DLD1 (cell line): Measurements from ENCODE around the gene SNRPD3.
"Not testable (repeated sequence)": the region's sequence is repeated elsewhere in the genome, so short reads cannot be mapped to it uniquely, and the experiment has no call there.

Experiments used
- in situ Hi-C: cut with HindIII; loops from 2 replicates; pipeline ENCODE4 v1.10.0; 2017; ENCODE audit warnings: low sequenced_read_pairs

Gene SNRPD3

DNA sequence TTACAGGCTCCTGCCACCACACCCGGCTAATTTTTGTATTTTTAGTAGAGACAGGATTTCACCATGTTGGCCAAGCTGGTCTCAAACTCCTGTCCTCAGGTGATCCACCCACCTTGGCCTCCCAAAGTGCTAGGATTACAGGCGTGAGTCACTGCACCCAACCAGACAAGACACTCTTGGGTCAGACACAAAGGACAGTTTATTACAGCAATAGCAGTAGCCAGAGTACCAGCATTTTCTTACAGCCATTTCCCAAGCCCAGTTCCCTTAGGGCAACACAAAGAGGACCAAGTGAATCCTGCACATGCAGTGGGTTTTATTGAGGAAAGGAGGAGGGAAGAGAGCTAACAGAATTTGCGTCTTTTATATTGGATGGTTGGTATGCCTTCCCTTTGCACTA lies 24.8 kb upstream of the SNRPD3 start:
- in situ Hi-C loops: not testable (repeated sequence)

DNA sequence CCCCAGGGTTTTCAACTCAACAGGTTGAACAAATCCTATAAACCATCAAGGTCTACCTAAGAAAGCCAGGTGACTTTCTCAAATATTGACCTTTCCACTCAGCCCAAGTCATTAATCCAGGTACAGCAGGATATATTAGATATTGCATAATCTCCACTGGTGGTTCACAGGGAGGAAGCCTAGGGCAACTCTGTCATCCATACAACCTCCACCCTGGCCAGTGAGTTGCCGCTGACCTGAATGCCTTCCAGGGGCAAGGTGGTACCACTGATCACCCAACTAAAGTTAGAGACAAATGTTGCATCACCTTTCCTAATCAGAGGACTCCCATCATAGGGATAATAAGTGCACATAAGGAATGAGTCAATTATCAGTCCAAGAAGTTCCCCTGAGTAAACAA lies 23.7 kb upstream of the SNRPD3 start:
- in situ Hi-C loops: no loop called here

DNA sequence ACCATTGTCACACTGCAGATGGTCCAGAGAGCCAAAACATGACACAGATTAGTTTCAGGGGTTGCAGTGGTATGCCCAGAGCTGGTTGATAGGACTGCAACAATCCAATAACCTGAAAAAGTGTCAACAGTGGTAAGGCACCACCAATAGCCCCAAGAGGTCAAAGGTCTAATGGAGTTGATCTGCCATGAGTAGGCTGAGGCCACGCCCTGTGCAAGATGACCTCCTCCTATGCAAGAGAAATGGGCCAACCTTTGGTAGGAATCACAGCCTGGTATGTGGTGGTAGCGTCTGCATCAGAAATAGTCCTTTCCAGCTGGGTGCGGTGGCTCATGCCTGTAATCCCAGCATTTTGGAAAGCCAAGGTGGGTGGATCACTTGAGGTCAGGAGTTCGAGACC lies 20.5 kb upstream of the SNRPD3 start:
- in situ Hi-C loops: no loop called here

DNA sequence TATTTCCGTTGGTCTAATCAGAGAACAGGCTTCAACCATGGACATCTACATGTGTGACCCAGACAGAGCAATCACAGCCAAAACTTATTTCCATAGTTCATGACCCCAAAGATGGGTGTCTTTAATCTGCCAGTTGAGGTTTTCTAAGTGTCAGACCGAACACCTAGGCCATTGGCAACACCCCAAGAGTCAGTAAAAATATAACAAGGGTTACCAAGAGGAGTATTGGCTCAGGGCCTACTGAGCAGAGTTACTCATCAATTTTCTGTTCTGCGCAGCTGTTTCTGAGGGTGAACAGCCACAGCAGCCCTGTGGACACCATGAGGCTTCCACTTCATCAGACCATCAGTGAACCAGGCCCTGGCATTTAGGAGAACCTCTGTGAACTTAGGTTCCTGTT lies 19.7 kb upstream of the SNRPD3 start:
- in situ Hi-C loops: no loop called here

DNA sequence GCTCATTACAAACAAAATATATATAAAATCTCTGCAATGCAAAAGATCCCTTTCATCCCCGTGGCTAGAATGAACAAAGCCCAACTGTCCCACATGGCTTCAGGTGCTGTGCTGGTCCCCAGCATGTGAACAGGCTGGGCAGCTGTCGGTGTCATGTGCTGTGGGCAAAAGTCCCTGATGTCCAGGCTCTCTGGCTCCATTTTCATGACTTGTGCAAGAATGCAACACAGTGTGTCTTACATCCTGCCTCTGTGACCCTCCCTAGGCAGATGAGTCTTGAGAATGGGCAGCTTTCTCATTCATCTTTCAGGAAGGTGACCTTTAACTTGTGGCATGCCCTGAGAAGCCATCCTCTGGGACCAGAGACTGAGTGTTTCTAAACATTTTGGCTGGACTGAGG lies 15.3 kb upstream of the SNRPD3 start:
- in situ Hi-C loops: no loop called here

DNA sequence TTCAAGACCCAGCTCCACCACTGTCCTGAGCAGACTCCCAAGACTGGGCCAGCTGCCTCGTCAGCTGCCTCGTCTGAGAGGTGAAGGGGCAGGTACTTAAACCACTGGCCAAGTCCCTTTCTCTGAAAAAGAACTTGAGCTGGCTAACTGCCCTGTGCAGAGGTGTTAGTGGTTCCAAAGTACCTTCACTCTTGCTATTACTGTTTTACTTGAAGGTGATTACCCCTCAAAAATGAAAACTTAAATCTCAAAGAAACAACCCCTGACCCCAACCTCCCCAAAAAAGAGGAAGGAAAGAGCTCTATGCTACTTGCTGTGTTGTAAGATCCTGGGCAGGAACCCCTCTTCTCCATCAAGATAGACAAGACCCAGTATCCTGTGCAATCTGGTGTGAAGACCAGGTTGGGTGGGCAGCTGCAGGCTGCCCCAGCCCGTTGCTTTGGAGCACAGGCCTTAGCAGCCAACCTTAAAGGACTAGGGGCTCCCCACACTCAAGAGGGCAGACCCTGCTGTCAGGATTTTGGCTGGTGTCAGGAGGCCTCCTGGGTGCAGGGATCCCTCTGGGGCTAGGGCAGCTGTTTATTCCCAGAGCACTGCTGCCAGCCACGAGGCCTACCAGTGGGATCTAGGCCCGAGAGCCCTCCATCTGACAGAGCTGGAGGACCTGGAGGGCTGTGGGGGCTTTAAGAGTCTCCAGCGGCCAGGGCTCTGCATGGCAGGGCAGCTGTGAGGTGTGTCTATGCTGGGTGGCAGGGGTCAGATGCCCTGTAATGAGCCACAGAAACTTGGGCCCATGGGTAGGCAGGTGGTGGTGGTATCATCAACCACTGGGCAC lies 13.9 kb upstream of the SNRPD3 start:
- in situ Hi-C loops: no loop called here

DNA sequence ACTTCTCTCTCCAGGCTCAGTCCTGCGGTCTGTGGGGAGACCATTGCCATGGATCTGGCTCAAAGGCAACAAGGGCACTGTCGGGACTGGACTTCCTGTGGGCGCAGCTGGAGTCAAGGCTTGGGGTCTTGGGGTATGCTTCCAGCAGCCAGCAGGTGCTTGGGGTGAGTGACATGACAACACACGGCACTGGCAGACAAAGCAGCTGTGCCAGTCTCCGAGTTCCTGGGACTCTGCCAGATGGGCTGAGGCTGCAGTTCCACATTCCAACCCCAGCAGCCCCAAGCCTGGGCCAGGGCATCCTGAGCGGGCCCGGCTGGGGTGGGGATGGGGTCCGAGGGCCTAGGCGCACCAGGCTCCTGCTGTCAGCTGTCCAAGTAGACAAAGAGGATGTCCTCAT lies 13.2 kb upstream of the SNRPD3 start:
- in situ Hi-C loops: no loop called here

DNA sequence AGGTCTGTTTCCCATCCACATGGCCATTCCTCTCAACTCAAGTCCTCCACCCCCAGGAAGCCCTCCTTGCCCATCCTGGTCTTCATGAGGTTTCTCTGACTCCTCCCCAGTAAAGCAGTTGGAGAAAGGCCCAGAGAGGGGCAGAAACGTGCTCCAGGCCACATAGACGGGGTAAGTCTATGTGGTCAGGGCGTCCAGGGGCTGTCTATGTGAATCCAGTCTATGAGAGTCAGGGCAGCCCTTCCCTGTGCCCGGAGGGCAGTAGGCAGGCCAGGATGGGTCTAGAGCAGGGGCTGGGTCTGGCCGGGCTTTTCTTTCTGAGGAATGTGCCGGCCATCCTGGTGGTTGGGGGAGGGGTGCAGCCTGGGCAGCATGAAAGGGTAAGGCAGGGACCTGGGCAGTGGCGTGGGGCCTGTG lies 12.6 kb upstream of the SNRPD3 start:
- in situ Hi-C loops: no loop called here

DNA sequence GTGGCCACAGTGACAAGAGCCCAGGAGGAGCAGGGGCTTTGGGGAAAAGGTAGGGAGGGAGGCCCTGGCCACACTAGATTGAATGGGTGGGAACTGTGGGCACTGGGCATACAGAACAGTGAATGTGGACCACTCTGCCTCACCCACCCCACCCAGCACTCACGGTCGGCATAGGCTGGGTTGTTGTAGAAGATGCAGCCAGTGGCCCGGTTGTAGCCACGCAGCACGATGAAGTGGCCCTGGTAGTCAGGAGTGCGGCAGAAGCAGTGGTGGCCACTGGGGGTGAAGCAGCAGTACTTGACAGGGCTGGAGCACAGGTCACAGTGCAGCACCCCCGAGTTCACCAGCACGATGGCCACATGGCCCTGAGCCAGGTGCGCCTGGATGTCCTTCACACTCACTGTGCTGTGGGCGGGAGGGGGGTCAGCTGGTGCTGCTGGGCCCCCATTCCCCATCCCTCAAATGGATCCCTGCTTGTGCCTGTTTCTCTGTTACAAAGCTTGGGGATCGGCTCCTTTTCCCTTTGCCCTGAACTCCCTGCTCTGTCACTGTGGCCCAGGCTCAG lies 12.0 kb upstream of the SNRPD3 start:
- in situ Hi-C loops: no loop called here

DNA sequence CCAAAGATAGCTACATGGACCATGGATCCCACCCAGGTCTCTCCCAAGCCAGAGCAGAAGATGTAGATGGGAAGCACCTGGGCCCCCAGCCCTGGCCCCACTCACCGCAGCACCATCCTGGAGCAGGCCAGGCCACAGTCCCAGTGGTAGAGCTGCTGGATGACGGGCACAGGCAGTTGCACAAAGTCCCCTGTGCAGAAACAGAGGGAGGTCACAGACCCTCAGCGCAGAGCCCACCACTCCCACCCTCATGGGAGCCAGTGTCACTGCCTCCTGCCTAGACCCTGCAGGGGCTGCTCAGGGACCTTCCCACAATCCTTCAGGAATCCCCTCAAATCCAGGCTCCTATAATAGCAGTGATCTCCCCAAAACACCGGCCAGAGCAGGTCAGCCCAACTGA lies 7.0 kb upstream of the SNRPD3 start:
- in situ Hi-C loops: no loop called here

DNA sequence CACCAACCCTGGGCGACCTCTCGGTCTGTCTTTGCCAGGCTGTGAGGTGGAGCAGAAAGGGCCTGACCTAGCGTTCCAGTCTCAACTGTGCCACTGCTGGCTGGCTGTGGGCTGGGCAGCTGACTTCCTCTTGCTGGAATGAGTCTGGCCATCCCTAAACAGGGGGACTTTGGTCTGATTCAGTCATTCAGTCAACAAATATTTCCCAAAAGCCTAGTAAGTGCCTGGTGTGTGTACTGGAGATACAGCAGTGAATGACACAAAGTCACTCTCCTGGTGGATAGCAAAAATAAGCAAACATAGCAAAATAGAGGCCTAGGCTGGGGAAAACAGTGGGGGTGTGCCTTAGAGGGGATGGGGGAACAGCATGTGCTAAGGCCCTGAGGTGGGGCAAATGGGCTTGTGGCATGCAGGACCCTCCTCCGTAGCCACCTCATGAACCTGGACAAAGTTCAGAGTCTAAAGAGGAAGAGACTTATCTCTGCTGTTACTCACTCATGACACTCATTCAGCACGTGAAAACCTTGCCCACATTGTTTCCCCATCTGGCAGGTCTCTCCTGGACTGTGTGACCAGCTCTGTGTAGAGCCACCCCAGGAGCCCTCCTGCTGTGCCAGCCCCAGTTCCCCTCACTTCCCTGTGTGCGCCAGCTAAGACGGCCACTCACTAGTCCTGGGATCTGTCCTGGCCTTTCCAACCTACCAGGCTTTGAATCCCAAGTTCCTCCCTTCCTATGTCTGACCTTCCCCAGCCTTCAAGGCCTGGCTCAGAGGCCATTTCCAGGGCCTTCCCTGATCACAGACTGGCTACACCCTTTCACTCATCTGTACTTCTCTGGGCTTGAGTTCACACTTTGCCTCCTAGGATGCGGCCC lies 5.5 kb upstream of the SNRPD3 start:
- in situ Hi-C loops: no loop called here

DNA sequence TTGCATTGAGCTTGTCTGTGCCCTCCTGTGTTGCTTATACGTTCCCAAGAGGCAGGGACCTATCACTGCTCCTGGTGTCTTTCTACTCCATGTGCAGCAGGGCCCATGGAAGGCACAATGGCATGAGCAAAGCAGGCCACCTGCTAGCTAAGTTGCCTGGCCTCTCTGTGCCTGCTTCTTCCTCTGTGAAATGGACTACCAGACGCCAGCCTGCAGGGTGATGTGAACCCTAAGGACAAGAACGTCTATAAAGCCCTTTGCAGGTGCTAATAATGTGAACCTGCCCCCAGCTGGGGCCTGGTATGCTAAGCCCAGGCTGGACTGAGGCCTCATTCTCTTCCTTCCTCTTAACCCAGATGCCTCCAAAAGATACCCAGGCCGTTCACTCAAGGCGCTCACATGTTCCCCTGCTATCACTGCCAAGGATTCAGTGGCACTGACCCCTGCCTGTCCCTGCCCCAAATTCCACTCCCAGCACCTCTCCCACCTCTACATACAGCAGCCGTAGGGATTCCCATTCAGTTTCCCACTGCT lies 4.8 kb upstream of the SNRPD3 start:
- in situ Hi-C loops: no loop called here

DNA sequence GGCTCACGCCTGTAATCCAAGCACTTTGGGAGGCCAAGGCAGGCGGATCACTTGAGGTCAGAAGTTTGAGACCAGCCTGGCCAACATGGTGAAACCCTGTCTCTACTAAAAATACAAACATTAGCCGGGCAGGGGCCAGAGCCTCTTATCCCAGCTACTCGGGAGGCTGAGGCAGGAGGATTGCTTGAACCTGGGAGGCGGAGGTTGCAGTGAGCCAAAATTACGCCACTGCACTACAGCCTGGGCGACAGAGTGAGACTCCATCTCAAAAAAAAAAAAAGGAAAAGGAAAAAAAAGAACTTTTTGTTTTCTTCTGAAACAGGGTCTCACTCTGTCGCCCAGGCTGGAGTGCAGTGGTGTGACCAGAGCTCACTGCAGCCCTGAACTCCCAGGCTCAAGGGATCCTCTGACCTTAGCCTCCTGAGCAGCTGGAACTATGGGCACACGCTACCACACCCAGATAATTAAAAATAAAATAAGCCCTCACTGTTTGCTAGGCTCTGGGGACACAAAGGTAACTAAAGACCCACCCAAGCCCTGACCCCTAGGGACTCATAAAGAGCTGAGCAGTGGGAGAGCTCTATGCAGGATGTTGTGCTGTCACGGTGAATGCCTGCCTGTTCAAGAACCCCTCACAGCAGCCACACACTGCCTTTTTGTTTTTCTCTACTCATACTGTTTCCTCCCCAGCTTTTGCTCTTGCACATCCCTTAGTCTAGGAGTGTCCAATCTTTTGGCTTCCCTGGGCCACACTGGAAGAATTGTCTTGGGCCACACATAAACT lies 3.1 kb upstream of the SNRPD3 start:
- in situ Hi-C loops: not testable (repeated sequence)

DNA sequence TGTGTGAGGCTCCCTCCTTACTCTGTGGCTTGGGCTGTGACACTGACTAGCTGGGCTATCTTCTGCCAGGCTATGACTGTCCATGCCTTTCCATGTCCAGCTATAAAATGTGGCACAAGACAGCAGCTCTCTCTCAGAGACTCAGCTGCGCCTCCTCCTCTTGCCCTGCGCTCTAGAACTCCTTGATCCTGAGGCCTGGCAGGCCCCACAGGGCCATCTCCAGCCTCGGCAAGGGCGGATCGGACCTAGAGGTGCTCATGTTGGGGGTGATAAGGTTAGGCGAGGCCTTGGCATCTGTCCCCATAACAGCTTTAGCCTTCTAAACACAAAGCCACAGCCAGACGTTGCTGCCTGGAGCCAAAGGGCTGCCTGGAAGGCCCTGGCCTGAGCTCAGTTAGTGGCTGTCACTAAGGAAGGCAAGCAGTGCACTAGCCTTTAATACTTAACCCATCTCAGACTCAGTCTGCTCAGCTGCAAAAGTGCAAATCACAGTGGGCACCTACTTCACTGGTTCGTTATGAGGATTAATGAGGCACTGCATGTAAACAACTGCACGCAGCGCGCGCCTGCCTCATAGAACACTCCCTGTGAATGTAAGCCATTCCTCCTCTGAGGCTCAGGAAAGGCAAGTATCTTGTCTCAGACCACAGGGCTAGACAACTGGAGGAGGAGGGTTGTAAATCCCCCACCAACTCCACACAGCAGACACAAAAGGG lies 2.0 kb upstream of the SNRPD3 start:
- in situ Hi-C loops: no loop called here

DNA sequence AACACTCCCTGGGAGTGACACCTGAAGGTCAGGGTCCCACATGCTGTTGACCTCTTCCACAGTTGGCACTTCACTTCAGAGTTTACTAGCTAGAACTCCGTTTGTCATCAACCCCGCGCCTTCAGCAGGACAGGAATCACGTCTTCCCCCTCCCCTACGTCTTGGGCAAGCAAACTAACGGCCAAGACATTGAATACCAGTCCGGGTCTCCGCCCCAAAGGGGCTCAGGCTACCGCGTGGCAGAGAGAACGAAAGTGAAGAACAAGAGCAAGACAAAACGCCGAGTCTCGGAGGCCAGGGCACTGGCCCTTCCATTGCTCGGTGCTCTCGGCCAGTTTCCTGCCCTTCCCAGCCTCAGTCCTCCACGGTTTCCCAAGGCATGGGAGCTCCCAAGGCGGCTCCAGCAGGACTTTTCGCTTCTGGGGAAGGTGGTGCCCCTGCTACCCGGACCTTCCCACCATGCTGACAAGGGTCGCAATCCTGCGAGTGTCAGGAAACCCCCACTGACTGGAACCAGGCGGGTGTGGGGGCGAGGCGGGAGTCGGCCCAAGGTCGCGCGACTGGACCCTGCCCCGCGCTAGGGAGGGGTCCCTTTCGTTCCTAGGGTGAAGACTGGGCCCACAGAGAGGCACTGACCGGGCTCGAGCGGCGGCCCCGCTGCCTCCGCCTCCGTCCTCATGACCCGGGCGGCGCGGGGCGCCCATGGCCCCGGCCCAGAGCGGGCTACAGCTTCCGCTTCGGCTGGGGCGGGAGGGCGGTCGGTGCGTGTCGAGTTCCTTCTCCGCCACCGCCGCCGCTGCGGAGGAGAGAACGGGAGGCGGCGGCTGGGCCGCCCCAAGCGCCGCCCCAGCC lies 1.3 kb upstream of the SNRPD3 start, which contains the start of gene GUCD1:
Gene GUCD1 (minus strand): TSS at position 826 of the 852 bp plus-strand sequence. CDS start 147 bp downstream, at position 679.
- in situ Hi-C loops: no loop called here

DNA sequence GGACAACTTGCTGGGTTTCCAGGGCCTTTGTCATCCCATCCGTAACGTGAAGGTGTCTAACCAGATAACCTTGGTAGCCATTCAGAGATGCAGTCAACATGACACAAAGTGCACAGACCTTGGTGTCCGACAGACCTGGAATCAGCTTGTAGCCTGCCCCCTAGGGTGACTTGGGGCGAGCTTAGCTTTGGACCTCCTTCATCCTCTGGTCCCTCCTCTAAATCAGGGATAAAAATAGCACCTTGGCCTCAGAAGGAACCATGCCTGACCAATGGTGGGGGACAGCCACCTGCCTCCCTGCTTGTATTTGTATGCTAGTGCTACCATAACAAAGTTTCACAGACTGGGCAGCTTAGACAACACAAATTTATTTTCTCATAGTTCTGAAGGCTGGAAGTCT lies 3.7 kb downstream of the SNRPD3 start:
- in situ Hi-C loops: no loop called here

DNA sequence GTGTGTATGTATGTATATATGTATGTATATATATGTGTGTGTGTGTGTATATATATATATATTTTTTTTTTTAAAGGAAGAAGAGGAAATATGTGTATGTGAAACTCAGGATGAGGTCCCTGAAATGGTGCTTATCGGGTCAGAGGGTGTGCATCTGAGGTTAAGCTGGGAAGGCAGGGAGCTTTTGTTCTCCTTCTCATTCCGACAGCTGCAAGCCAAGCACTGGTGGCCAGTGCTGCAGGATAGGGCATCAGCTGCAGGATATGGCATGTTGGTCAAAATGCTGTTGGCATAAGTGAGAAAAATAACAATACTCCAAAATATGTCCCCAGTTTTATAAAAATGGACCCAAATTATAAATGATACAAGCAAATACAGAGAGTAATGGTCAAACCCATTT lies 7.4 kb downstream of the SNRPD3 start:
- in situ Hi-C loops: no loop called here

DNA sequence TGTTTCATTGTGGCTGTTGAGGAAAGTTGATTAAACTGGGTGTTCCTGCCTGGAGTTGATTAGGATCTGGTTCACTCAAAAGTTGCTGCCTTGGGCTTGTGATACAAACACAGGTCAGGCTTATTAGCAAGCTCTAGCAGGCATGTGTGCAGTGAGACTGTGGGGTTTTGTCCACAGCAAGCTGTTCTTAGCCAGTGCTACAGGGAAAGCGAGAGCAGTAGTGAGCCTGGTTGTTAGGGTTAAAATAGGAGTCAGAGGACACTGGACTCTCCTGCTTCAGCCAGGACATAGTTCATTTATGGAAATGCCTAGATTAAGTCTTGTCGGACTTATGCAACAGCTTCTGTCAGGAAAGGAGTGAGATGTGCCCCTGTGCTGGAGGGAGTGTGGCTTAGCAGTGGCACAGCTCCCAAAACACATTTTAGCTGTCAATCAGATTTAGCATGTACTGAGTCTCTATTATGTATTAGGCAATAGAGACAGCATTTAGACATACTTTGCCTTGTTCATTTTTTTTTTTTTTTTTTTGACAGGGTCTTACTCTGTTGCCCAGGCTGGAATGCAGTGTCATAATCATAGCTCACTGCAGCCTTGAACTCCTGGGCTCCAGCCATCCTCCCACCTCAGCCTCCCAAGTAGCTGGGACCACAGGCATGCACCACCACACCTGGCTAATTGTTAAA lies 8.7 kb downstream of the SNRPD3 start:
- in situ Hi-C loops: no loop called here
